ENCODE results near the gene CADM1.

GRCh38 chr11:115255006-115255762 lies 249.0 kb downstream of the CADM1 start:
- TF ChIP-seq EGR1 (IDR thresholded peaks at IDR 0.05; ENCODE audit: low read depth in 2 of 2) (no peak), CTCF (IDR thresholded peaks at IDR 0.05; ENCODE audit: low read depth, low read length, missing input control) (no peak), YY1 (IDR thresholded peaks at IDR 0.05) (no peak), ZBTB33 (IDR thresholded peaks at IDR 0.05) (no peak), TAF1 (conservative IDR thresholded peaks at IDR 0.05) (no peak), REST (IDR thresholded peaks at IDR 0.05) (no peak), RAD21 (IDR thresholded peaks at IDR 0.05) (no peak)

Measured in liver (tissue), 3 donors.